HG02973 (cell line): Measurements from ENCODE around the gene ANXA2.

Experiments used
- ATAC-seq: cut with Tn5 transposase; IDR thresholded peaks from one replicate; pipeline ENCODE4 v1.9.1; 2021; ENCODE audit warnings: moderate library complexity; ENCODE audit not compliant: unreplicated experiment

Gene ANXA2

GRCh38 chr15:60313906-60314305 lies 83.9 kb downstream of the ANXA2 start:
- no peak for ATAC-seq

- ATAC-seq: no peak
These were observed 90.8 kb downstream of the ANXA2 start for GRCh38 chr15:60307034-60307433.

GRCh38 chr15:60301024-60301423 lies 96.8 kb downstream of the ANXA2 start:
- ATAC-seq: no peak

- ATAC-seq: no peak
These were observed 98.2 kb downstream of the ANXA2 start for GRCh38 chr15:60299452-60300047.
